ENCODE measurements around the gene GFPT2.
"Not testable (repeated sequence)": the region's sequence is repeated elsewhere in the genome, so short reads cannot be mapped to it uniquely, and the experiment has no call there.

The GFPT2 gene

GRCh38 chr5:180304016-180304292 is 49.2 kb downstream of the GFPT2 start:
- no peak for DNase-seq

DNA sequence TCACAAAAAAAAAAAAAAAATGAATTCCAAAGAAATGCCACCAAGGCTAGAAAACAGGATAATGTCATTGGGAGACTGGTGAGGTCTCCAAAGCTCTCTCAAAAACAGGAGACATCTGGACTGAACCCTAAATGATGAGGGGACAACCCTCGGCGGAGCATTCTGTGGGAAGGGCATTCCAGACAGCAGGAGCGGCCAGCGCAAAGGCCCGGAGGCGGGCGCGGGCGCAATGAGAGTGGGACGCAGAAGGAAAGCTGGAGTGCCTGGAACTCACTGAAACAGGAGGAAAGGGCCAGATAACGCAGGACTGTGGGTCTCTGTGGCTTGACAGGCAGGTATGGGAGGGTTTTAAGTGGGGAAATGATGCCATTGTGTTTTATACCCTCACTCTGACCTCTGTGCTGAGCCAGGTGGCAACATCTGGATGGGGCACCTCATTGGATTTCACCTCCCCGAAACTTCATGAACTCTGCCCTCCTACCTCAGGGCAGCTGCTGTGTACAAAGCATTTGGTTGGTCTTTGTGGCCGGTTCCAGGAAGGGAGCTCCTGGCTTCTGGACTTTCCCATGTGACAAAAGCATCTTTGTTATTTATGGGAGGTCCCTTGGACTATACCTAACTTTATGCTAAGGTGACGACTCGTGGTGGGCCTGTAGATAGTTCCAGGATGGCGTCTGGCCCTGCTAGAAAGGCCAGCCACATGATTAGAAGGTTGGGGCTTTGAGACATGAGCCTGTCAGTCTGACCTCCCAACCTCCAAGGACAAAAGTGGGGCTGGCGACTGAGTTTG is 49.7 kb downstream of the GFPT2 start:
- DNase-seq: no peak

- no peak for DNase-seq
Measured at GRCh38 chr5:180302256-180302655, 50.9 kb downstream of the GFPT2 start.

- no peak for DNase-seq
Measured at GRCh38 chr5:180301253-180301652, 51.9 kb downstream of the GFPT2 start.

GRCh38 chr5:180299526-180299925 is 53.6 kb downstream of the GFPT2 start:
- no peak for DNase-seq

DNA sequence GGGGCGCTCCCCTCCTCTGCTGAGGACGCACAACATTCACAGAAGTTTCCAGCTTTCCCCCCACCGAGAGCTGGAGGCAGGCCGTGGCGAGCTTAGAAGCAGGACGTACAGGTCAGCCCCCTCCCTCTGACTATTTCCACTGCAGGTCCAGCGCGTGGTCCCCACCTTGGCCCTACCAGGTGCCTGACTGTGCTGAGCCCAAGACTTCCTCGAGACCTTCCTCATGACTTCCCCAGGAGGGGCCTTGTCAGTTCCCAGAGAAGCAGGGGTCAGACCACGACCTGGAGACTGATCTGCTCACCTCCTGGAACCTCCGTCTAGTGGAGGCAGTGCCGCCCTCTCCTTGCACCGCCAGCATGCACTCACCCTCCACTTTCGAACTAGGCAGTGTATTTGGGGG is 54.1 kb downstream of the GFPT2 start:
- DNase-seq: not testable (repeated sequence)

GRCh38 chr5:180297587-180298282 is 55.4 kb downstream of the GFPT2 start:
- DNase-seq: no peak

- no peak for DNase-seq
Measured at GRCh38 chr5:180296771-180297170, 56.4 kb downstream of the GFPT2 start.

DNA sequence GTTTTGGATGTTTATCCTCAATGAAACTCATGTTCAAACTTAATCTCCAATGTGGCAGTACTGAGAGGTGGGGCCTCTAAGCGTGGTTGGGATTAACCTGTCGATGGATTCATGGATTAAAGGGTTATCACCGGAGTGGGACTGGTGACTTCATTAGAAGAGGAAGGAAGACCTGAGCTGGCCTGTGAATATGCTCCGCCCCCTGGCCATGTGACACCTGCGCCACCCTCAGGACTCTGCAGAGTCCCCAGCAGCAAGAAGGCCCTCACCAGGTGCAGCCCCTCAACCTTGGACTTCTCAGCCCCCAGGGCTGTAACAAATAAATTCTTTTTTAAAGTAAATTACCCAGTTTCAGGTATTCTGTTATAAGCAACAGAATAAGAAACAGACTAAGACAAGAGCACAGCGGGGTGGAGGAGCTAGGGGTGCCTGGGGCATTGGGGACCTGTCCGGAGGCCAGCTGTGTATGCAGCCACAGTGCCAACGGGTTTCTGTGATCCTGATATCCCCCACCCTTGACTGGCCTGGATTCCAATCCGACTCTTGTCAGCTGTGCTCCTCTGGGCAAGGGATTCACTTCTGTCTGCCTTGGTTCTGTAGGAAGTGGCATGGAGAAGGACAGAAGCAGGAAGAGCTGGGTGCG is 58.1 kb downstream of the GFPT2 start:
- DNase-seq: no peak

DNA sequence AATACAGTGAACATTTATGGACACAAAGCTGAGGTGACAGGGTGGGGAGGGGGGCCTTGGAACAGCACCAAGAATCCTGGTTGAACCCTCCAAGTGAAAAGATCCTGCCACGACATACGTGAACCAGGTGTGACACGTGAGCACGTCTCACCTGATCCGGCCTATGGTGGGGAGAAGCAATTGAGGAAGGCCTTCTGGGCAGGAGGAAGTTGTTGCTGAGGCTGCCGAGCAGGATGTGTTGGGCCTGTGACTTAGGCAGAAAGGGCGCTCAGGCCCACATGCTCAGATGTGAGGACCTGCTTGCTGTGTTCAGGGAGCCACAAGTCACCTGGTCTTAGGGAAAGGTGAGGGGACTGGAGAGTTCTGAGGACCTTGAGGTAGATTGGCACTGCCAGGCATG is 58.7 kb downstream of the GFPT2 start:
- DNase-seq: no peak

DNA sequence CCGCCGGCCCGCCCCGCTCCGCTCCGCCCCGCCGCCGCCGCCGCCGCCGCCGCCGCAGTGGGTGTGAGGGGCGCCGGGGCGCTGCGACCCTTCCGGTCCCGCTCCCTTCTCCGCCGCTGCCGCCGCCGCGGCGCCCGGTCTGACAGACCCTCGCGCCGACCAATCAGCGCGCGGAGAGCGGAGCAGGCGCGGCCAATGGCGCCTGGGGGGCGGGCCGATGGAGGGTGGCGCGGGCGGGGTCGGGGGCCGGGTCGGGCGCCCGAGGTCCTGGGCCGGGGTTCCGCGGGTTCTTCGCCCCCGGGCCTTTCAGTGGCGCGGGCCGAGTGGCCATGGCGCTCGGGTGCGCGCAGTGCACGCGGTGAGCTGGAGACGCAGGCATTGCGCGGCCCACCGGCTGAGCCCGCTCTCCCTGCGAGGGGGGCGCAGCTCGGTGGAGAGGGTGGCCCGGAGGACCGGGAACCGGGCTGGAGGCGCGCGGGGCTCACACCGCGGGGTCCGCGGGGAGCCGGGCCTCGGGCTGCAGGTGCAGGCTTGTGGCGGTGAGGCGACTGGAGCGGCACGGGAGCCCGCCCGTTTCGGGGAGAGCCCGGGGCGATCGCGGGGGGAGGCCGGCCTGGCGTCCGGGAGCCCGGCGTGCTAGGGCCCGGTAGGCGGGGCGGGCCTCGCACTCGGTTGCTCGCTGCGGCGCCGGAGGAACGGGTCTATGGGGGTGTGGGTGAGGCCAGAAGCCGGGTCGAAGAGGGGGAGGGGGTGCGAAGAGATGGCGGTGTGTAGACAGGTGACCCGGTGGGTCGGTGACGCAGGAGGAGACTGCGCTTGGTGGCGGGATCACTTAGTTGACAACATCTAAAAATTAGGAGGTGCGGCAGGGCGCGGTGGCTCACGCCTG is 60.9 kb downstream of the GFPT2 start, which contains the start of gene MAPK9:
TSS of gene MAPK9 (minus strand) at position 141 of the 889 bp plus-strand sequence. CDS start 11,522 bp downstream, outside the sequence.
- DNase-seq: peak; percentile 52

GRCh38 chr5:180291234-180291940 is 61.7 kb downstream of the GFPT2 start:
- no peak for DNase-seq

DNA sequence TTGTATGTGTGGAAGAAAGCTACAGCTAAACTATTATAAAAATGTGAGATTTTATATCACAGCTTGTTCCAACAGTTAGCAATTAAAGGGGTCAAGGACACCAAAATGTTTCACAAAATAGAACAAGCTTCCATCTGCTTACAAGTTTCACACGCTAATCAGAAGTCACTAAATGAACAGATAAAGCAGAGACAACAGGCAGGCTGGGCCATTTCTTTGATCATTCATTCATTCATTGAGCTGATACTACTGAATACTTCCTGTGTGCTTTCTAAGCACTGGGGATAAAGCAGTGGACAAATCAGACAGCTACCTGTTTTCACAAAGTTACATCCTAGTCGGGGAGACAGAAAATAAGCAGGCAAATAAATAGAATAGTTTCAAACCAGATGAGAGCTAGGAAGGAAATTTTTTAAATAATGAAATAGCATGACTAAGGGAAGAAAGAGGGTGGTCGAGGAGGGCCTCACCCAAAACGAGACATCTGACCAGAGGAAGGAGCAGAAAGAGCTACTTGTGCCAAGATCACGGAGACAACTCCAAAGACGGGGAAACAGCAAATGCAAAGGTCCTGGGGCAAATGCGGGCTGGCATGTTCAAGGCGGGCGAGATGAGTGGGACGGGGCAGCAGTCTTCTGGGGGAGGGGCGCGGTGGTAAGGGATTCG is 62.4 kb downstream of the GFPT2 start:
- no peak for DNase-seq

- no peak for DNase-seq
Measured at GRCh38 chr5:180289966-180290365, 63.2 kb downstream of the GFPT2 start.

GRCh38 chr5:180289433-180289832 is 63.7 kb downstream of the GFPT2 start:
- no peak for DNase-seq

DNA sequence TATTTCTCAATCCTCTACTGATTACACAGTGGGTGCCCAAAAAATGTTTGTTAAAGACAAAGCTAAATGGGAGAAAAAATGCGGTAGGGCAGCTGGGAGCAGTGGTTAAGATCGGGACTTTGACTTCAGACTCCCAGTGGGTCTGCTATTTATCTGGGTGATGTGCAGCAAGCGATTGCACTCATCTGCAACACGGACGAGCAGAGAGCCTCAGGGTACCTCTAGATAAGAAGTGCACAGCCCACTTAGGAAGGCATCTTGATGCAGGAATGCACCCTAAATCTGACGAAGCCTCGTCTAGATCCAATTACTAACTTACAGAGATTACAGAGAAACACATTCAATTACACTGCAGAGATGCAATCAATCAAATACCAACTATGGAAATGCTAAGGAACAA is 65.3 kb downstream of the GFPT2 start:
- DNase-seq: no peak

DNA sequence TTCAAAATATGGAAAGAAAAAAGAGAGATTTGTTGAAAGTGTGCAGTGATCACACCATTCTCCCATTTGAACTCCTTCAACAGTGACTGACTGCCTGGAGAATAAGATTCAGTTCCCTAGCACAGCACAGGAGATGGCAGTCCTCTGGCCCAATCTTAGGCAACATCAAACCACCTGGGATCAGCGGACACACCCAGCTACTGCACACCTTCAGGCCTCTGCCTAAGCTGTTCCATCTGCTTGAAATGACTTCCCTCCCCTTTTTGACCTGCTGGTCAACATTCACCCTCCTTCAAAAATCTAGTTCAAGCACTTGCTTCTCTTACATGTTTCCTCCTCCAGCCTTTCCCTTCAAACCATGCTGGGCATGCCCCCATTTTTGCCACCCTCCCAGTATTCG is 65.7 kb downstream of the GFPT2 start:
- DNase-seq: no peak

GRCh38 chr5:180284149-180284548 is 69.0 kb downstream of the GFPT2 start:
- no peak for DNase-seq

DNA sequence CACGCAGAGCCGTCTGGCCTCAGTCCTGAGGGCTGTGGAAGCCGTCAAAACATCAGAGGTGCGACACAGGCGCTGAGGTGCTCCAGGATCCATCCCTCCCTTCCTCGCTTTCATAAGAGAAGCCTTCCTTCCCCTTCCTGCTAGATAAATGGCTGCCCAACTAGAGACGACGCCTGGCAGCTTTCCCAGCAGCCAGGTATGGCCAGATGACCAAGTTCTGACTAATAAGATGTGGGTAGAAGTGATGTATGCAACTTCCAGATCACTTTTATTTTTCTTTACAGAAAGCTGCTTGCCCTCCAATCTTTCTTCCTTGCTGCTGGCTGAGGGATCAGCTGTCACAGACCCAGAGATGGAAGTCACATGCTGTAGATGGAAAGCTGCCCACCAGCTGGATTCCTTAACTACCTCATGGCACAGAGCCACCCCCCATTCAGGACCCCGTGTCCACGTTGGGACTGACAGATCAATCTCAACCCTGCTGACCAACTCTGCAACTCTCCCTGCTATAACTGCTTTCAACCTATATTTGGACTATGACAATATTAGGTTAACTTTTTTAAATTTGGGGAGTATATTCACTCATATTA is 70.0 kb downstream of the GFPT2 start:
- DNase-seq: no peak

- DNase-seq: no peak
Measured at GRCh38 chr5:180282281-180282680, 70.9 kb downstream of the GFPT2 start.

- DNase-seq: no peak
Measured at GRCh38 chr5:180281706-180282105, 71.4 kb downstream of the GFPT2 start.

Measured in kidney glomerular epithelial cell (primary cell).